Fibroblast of lung (primary cell): ENCODE measurements around the gene UVRAG.

Source experiments
- EZH2 ChIP-seq: IDR thresholded peaks from 2 replicates; pipeline ENCODE4 v1.5.1; 2012; ENCODE audit warnings: low read length, control low read depth, mild to moderate bottlenecking; ENCODE audit errors: missing control alignments
- TF ChIP-seq, protein P1 (sequence below), 2 donors: IDR thresholded peaks in 1 of 2; conservative IDR thresholded peaks in 1 of 2; 1 replicate in 1 of 2; 2 replicates in 1 of 2; pipeline ENCODE4 v1.5.1; 2011 to 2012; ENCODE audit warnings: low read length in 2 of 2, control low read depth in 1 of 2, inconsistent platforms in 1 of 2, low read depth in 1 of 2, mild to moderate bottlenecking in 1 of 2

DNA sequence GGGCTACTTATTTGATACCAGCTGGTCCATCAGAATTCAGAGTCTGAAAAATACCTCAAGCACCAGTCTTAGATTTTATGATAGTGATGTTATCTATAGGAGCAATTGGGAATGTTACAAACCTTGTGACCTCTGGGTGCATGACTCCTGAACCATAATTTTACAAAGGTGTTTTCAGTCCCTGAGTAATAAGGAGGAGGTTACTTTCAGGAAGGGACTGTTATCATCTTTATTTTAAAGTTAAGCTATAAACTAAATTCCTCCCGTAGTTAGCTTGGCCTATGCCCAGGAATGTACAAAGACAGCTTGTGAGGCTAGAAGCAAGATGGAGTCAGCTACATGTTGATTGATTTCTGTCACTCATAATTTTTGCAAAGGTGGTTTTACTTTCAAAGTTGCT, 101.9 kb downstream of the UVRAG start:
- TF ChIP-seq, protein P1, sequence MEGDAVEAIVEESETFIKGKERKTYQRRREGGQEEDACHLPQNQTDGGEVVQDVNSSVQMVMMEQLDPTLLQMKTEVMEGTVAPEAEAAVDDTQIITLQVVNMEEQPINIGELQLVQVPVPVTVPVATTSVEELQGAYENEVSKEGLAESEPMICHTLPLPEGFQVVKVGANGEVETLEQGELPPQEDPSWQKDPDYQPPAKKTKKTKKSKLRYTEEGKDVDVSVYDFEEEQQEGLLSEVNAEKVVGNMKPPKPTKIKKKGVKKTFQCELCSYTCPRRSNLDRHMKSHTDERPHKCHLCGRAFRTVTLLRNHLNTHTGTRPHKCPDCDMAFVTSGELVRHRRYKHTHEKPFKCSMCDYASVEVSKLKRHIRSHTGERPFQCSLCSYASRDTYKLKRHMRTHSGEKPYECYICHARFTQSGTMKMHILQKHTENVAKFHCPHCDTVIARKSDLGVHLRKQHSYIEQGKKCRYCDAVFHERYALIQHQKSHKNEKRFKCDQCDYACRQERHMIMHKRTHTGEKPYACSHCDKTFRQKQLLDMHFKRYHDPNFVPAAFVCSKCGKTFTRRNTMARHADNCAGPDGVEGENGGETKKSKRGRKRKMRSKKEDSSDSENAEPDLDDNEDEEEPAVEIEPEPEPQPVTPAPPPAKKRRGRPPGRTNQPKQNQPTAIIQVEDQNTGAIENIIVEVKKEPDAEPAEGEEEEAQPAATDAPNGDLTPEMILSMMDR (conservative IDR thresholded peaks at IDR 0.05 in 1 of 2, IDR thresholded peaks at IDR 0.05 in 1 of 2; ENCODE audit: low read depth in 1 of 2, low read length in 2 of 2), result no peak
- TF ChIP-seq EZH2, result no peak
